HL-60 (cell line): ENCODE measurements around the gene TMEM87B.

Source experiments
- DNase-seq, 2 experiments: peaks; one replicate each; pipeline ENCODE4 v3.0.0-alpha.2; 2010 to 2020; ENCODE audit warnings: low read depth in 1 of 2, low spot score in 1 of 2
- H3K27ac ChIP-seq: fragments of 250-450 bp; sonication (Bioruptor Pico); replicated peaks from 2 replicates; pipeline ENCODE4 v1.5.1; 2020; ENCODE audit warnings: mild to moderate bottlenecking, moderate library complexity
- H3K27me3 ChIP-seq: fragments of 250-450 bp; sonication (Bioruptor Pico); 2 replicates; pipeline ENCODE4 v1.5.1; 2021; ENCODE audit warnings: mild to moderate bottlenecking, moderate library complexity; ENCODE audit not compliant: insufficient read depth, poor library complexity, severe bottlenecking
- H3K4me3 ChIP-seq: replicated peaks from 2 replicates; pipeline ENCODE4 v1.5.1; 2011; ENCODE audit warnings: mild to moderate bottlenecking, control low read depth, low read length; ENCODE audit not compliant: insufficient read depth
- GABPA ChIP-seq: IDR thresholded peaks from 2 replicates; pipeline ENCODE4 v1.6.1; 2012; ENCODE audit warnings: low read depth
- POLR2AphosphoS5 ChIP-seq: IDR thresholded peaks from 2 replicates; pipeline ENCODE4 v1.6.1; 2012; ENCODE audit warnings: low read depth
- SPI1 ChIP-seq: IDR thresholded peaks from 2 replicates; pipeline ENCODE4 v1.6.1; 2012; ENCODE audit warnings: low read depth, mild to moderate bottlenecking, borderline replicate concordance
- TF ChIP-seq, protein P1 (sequence below): IDR thresholded peaks from 2 replicates; pipeline ENCODE4 v1.6.1; 2012; ENCODE audit warnings: low read depth; ENCODE audit not compliant: insufficient replicate concordance
- TF ChIP-seq, protein P2 (sequence below): IDR thresholded peaks from one replicate; pipeline ENCODE4 v1.5.1; 2011; ENCODE audit warnings: low read length, control low read depth, inconsistent platforms; ENCODE audit not compliant: insufficient read depth

The TMEM87B gene

DNA sequence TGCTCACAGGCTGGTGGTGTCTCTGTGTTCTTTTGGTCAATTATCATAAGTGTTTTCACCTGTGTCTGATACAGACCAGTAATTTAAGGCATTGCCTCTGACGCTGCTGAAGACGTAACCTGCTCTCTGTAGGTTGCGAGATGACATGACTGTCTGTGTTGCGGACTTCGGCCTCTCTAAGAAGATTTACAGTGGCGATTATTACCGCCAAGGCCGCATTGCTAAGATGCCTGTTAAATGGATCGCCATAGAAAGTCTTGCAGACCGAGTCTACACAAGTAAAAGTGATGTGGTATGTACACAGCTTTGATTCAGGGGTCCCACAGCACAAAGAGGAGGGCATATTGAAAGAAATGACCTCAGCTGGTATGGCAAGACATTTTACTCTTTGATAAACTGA, 33.8 kb upstream of the TMEM87B start:
- no peak overlapping the region for H3K4me3 ChIP-seq
- DNase-seq = no peak
- TF ChIP-seq, protein P1, sequence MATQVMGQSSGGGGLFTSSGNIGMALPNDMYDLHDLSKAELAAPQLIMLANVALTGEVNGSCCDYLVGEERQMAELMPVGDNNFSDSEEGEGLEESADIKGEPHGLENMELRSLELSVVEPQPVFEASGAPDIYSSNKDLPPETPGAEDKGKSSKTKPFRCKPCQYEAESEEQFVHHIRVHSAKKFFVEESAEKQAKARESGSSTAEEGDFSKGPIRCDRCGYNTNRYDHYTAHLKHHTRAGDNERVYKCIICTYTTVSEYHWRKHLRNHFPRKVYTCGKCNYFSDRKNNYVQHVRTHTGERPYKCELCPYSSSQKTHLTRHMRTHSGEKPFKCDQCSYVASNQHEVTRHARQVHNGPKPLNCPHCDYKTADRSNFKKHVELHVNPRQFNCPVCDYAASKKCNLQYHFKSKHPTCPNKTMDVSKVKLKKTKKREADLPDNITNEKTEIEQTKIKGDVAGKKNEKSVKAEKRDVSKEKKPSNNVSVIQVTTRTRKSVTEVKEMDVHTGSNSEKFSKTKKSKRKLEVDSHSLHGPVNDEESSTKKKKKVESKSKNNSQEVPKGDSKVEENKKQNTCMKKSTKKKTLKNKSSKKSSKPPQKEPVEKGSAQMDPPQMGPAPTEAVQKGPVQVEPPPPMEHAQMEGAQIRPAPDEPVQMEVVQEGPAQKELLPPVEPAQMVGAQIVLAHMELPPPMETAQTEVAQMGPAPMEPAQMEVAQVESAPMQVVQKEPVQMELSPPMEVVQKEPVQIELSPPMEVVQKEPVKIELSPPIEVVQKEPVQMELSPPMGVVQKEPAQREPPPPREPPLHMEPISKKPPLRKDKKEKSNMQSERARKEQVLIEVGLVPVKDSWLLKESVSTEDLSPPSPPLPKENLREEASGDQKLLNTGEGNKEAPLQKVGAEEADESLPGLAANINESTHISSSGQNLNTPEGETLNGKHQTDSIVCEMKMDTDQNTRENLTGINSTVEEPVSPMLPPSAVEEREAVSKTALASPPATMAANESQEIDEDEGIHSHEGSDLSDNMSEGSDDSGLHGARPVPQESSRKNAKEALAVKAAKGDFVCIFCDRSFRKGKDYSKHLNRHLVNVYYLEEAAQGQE = no peak
- no peak for TF ChIP-seq GABPA
- no peak for TF ChIP-seq POLR2AphosphoS5
- TF ChIP-seq, protein P2, sequence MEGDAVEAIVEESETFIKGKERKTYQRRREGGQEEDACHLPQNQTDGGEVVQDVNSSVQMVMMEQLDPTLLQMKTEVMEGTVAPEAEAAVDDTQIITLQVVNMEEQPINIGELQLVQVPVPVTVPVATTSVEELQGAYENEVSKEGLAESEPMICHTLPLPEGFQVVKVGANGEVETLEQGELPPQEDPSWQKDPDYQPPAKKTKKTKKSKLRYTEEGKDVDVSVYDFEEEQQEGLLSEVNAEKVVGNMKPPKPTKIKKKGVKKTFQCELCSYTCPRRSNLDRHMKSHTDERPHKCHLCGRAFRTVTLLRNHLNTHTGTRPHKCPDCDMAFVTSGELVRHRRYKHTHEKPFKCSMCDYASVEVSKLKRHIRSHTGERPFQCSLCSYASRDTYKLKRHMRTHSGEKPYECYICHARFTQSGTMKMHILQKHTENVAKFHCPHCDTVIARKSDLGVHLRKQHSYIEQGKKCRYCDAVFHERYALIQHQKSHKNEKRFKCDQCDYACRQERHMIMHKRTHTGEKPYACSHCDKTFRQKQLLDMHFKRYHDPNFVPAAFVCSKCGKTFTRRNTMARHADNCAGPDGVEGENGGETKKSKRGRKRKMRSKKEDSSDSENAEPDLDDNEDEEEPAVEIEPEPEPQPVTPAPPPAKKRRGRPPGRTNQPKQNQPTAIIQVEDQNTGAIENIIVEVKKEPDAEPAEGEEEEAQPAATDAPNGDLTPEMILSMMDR = no peak
- TF ChIP-seq SPI1 = no peak
- H3K27ac ChIP-seq = no peak overlapping the region
- H3K27me3 ChIP-seq = no peaks in the 10 kb centered on the region

DNA sequence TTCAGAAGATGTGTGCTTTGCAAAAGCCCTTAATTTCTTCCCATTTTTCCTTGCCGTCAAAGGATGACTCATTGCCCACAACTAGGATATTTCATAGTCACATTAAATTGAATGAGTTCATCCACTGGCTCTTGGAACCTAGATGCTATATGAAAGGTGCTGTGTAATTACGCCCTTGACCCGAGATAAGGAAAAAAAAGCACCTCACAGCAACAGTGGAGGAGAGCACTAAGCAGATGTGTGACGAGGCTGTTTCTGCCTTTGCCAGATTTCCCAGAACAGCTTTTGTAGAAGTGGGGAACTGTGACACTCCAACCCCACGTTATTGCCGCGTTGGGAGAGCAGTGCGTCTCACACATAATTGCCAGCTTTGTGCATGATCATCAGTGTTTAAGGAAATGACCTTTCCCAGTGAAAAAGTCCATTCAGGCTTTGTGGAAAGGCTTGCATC, 33.3 kb upstream of the TMEM87B start:
- DNase-seq = no peak
- Histone ChIP-seq H3K4me3 (no peak overlapping the region), H3K27ac (no peak overlapping the region)

GRCh38 chr2:112023707-112024106, 31.4 kb upstream of the TMEM87B start:
- DNase-seq = no peak
- TF ChIP-seq GABPA = no peak
- no peak overlapping the region for H3K27ac ChIP-seq
- H3K27me3 ChIP-seq = no peaks in the 10 kb centered on the region
- no peak overlapping the region for H3K4me3 ChIP-seq

More for the DNA sequence above, 33.3 kb upstream of the TMEM87B start:
- no peaks in the 10 kb centered on the region for H3K27me3 ChIP-seq
- TF ChIP-seq GABPA (no peak), SPI1 (no peak), POLR2AphosphoS5 (no peak)
- TF ChIP-seq, protein P1 = no peak
- TF ChIP-seq, protein P2 = no peak

GRCh38 chr2:112024231-112024630, 30.8 kb upstream of the TMEM87B start:
- no peaks in the 10 kb centered on the region for H3K27me3 ChIP-seq
- TF ChIP-seq GABPA = no peak
- TF ChIP-seq, protein P2 = no peak
- DNase-seq = no peak
- H3K4me3 ChIP-seq = no peak overlapping the region
- H3K27ac ChIP-seq = no peak overlapping the region; the same call in 1 of the 2 replicates
